Measurements from ENCODE around the gene NSD1. TPM values are rescaled to one million over a fixed set of nuclear protein-coding genes. Genes with fewer than 3 reads are reported as not detected.

NSD1 gene
- total and polyA plus RNA-seq, 9 of the 15 experiments (the other 6 are each of a cell fraction or from before 2014, with no cell fraction given) = 3.8 to 51.0 (median 24.7) TPM

GRCh38 chr5:177317959-177318377, 184.4 kb downstream of the NSD1 start (continued):
- no peak for TF ChIP-seq HOXB6 (CRISPR knock-in tag; IDR thresholded peaks at IDR 0.05; ENCODE audit: borderline replicate concordance)
- TF ChIP-seq TBP (optimal IDR thresholded peaks at IDR 0.05; ENCODE audit: low read depth, low read length) = no peak
- TF ChIP-seq REST (IDR thresholded peaks at IDR 0.05; ENCODE audit: borderline replicate concordance) = peak; percentile 69; the same call in 1 of the 2 replicates
- no peak for TF ChIP-seq REST (CRISPR knock-in tag; IDR thresholded peaks at IDR 0.05; ENCODE audit: low read depth)
- TF ChIP-seq CXXC5 (CRISPR knock-in tag; IDR thresholded peaks at IDR 0.05) = peak; percentile 24; the same call in 1 of the 2 replicates
- peak; percentile 67; the same call in 1 of the 2 replicates for TF ChIP-seq CEBPB (tag; IDR thresholded peaks at IDR 0.05)
- TF ChIP-seq AFF1 (IDR thresholded peaks at IDR 0.05; ENCODE audit: low read depth in 1 of 2, partially characterized antibody in 2 of 2) = peak in 1 of 2 experiments; percentile 16
- TF ChIP-seq STAG1 (CRISPR knock-in tag; IDR thresholded peaks at IDR 0.05; ENCODE audit: borderline replicate concordance) = peak; percentile 44; the same call in 1 of the 2 replicates
- 0 out of 2 replicates have a peak, but pooled peaks have one; percentile 18 for TF ChIP-seq L3MBTL2 (IDR thresholded peaks at IDR 0.05)
- 0 out of 4 replicates have a peak, but pooled peaks of 1 of the 2 experiments have one; percentile 13 for TF ChIP-seq MAZ (CRISPR knock-in tag; conservative IDR thresholded peaks at IDR 0.05 in 1 of 2, IDR thresholded peaks at IDR 0.05 in 1 of 2)
- TF ChIP-seq PHTF2 (CRISPR knock-in tag; IDR thresholded peaks at IDR 0.05) = no peak
- TF ChIP-seq HMBOX1 (IDR thresholded peaks at IDR 0.05) = peak; percentile 30; the same call in 1 of the 2 replicates
- TF ChIP-seq HDAC6 (IDR thresholded peaks at IDR 0.05; ENCODE audit: low read depth, low read length) = no peak

Measured in K562 (cell line).